Activated T-helper 17 cell treated with anti-CD3 and anti-CD28 coated beads, Interleukin-2, amount 50 U/mL, for 72 hours (primary cell): ENCODE measurements around the gene KHNYN. TPM values are rescaled to one million over a fixed set of nuclear protein-coding genes. Genes with fewer than 3 reads are reported as not detected.

ENCODE experiments used
- ATAC-seq: fragments of 150-1000 bp; cut with Tn5 transposase; replicated peaks from 2 replicates; pipeline ENCODE4 v1.10.0; 2021; ENCODE audit warnings: mild to moderate bottlenecking, moderate library complexity
- H3K27ac Mint-ChIP-seq: one replicate; pipeline ENCODE4 v1.8.0; 2022; ENCODE audit warnings: mixed read lengths
- H3K27me3 Mint-ChIP-seq: one replicate; pipeline ENCODE4 v1.8.0; 2022; ENCODE audit warnings: mixed read lengths
- H3K36me3 Mint-ChIP-seq: one replicate; pipeline ENCODE4 v1.8.0; 2022; ENCODE audit warnings: low read depth, mild to moderate bottlenecking, mixed read lengths
- H3K4me1 Mint-ChIP-seq: one replicate; pipeline ENCODE4 v1.8.0; 2022; ENCODE audit warnings: mixed read lengths
- H3K4me3 Mint-ChIP-seq: one replicate; pipeline ENCODE4 v1.8.0; 2022; ENCODE audit warnings: mild to moderate bottlenecking, mixed read lengths
- H3K9me3 Mint-ChIP-seq: one replicate; pipeline ENCODE4 v1.8.0; 2022; ENCODE audit warnings: mixed read lengths
- total RNA-seq, 2 donors: library from RNA; stranded (reverse); gene quantifications; one replicate each; pipeline ENCODE4 v1.2.3, GENCODE V29; 2022

Gene KHNYN
- total RNA-seq, 2 donors from 2014 or later = 64.3 to 132 TPM

- no peak overlapping the region for H3K27ac Mint-ChIP-seq
- no peak for ATAC-seq
- peaks cover 9% of the 10 kb centered on the region for H3K27me3 Mint-ChIP-seq
- no peaks in the 10 kb centered on the region for H3K9me3 Mint-ChIP-seq
- no peaks in the 10 kb centered on the region for H3K36me3 Mint-ChIP-seq
- no peaks in the 10 kb centered on the region for H3K4me1 Mint-ChIP-seq
- no peak overlapping the region for H3K4me3 Mint-ChIP-seq
Observed at GRCh38 chr14:24409192-24409591, 20.6 kb upstream of the KHNYN start.

GRCh38 chr14:24409956-24410355 is 19.8 kb upstream of the KHNYN start:
- Mint-ChIP-seq H3K36me3 (no peaks in the 10 kb centered on the region), H3K9me3 (no peaks in the 10 kb centered on the region), H3K27ac (no peak overlapping the region), H3K4me1 (no peaks in the 10 kb centered on the region), H3K4me3 (no peak overlapping the region), H3K27me3 (peaks cover 7% of the 10 kb centered on the region)
- no peak for ATAC-seq

GRCh38 chr14:24411443-24412389 is 18.0 kb upstream of the KHNYN start:
- no peaks in the 10 kb centered on the region for H3K36me3 Mint-ChIP-seq
- H3K9me3 Mint-ChIP-seq = no peaks in the 10 kb centered on the region
- ATAC-seq = peak; percentile 39
- H3K27ac Mint-ChIP-seq = no peak overlapping the region
- no peaks in the 10 kb centered on the region for H3K27me3 Mint-ChIP-seq
- H3K4me3 Mint-ChIP-seq = no peak overlapping the region
- no peaks in the 10 kb centered on the region for H3K4me1 Mint-ChIP-seq

- Mint-ChIP-seq H3K27me3 (peaks cover 3% of the 10 kb centered on the region), H3K9me3 (no peaks in the 10 kb centered on the region), H3K36me3 (no peaks in the 10 kb centered on the region), H3K4me1 (no peaks in the 10 kb centered on the region), H3K27ac (peak overlapping the region; percentile 52), H3K4me3 (no peak overlapping the region)
- ATAC-seq = no peak
Observed at GRCh38 chr14:24414077-24414476, 15.7 kb upstream of the KHNYN start.

GRCh38 chr14:24414732-24415420 is 14.9 kb upstream of the KHNYN start:
- no peaks in the 10 kb centered on the region for H3K9me3 Mint-ChIP-seq
- H3K36me3 Mint-ChIP-seq = no peaks in the 10 kb centered on the region
- peak overlapping the region; percentile 52 for H3K27ac Mint-ChIP-seq
- H3K4me1 Mint-ChIP-seq = no peaks in the 10 kb centered on the region
- ATAC-seq = no peak
- no peak overlapping the region for H3K4me3 Mint-ChIP-seq
- peaks cover 4% of the 10 kb centered on the region for H3K27me3 Mint-ChIP-seq

GRCh38 chr14:24415421-24416253 is 14.1 kb upstream of the KHNYN start:
- H3K4me1 Mint-ChIP-seq = no peaks in the 10 kb centered on the region
- H3K36me3 Mint-ChIP-seq = no peaks in the 10 kb centered on the region
- H3K27ac Mint-ChIP-seq = peak overlapping the region; percentile 30
- no peak for ATAC-seq
- H3K9me3 Mint-ChIP-seq = no peaks in the 10 kb centered on the region
- H3K27me3 Mint-ChIP-seq = peaks cover 4% of the 10 kb centered on the region
- H3K4me3 Mint-ChIP-seq = no peak overlapping the region

GRCh38 chr14:24416254-24416931 is 13.4 kb upstream of the KHNYN start:
- Mint-ChIP-seq H3K27me3 (peaks cover 4% of the 10 kb centered on the region), H3K9me3 (no peaks in the 10 kb centered on the region), H3K4me3 (no peak overlapping the region), H3K27ac (peak overlapping the region; percentile 30), H3K36me3 (no peaks in the 10 kb centered on the region), H3K4me1 (no peaks in the 10 kb centered on the region)
- no peak for ATAC-seq

- Mint-ChIP-seq H3K27me3 (peaks cover 4% of the 10 kb centered on the region), H3K4me1 (no peaks in the 10 kb centered on the region), H3K9me3 (no peaks in the 10 kb centered on the region), H3K27ac (no peak overlapping the region), H3K4me3 (no peak overlapping the region), H3K36me3 (no peaks in the 10 kb centered on the region)
- no peak for ATAC-seq
Observed at GRCh38 chr14:24416932-24417619, 12.7 kb upstream of the KHNYN start.

- H3K9me3 Mint-ChIP-seq = no peaks in the 10 kb centered on the region
- no peak overlapping the region for H3K27ac Mint-ChIP-seq
- H3K27me3 Mint-ChIP-seq = peaks cover 4% of the 10 kb centered on the region
- H3K4me3 Mint-ChIP-seq = no peak overlapping the region
- ATAC-seq = no peak
- no peaks in the 10 kb centered on the region for H3K36me3 Mint-ChIP-seq
- H3K4me1 Mint-ChIP-seq = no peaks in the 10 kb centered on the region
Observed at GRCh38 chr14:24417832-24418491, 11.8 kb upstream of the KHNYN start.

- H3K27ac Mint-ChIP-seq = no peak overlapping the region
Observed at GRCh38 chr14:24418492-24418873, 11.3 kb upstream of the KHNYN start.

GRCh38 chr14:24422261-24422660 is 7.5 kb upstream of the KHNYN start:
- no peak overlapping the region for H3K27ac Mint-ChIP-seq
- peaks cover 4% of the 10 kb centered on the region for H3K27me3 Mint-ChIP-seq
- no peaks in the 10 kb centered on the region for H3K36me3 Mint-ChIP-seq
- H3K9me3 Mint-ChIP-seq = peaks cover 3% of the 10 kb centered on the region
- ATAC-seq = no peak
- peaks cover 17% of the 10 kb centered on the region for H3K4me1 Mint-ChIP-seq
- no peak overlapping the region for H3K4me3 Mint-ChIP-seq

More at GRCh38 chr14:24418492-24418873, 11.3 kb upstream of the KHNYN start:
- Mint-ChIP-seq H3K27me3 (peaks cover 4% of the 10 kb centered on the region), H3K36me3 (no peaks in the 10 kb centered on the region), H3K4me3 (no peak overlapping the region), H3K4me1 (no peaks in the 10 kb centered on the region), H3K9me3 (no peaks in the 10 kb centered on the region)
- no peak for ATAC-seq

GRCh38 chr14:24422694-24423601 is 6.8 kb upstream of the KHNYN start:
- peak; percentile 35 for ATAC-seq
- peaks cover 4% of the 10 kb centered on the region for H3K27me3 Mint-ChIP-seq
- no peak overlapping the region for H3K27ac Mint-ChIP-seq
- H3K4me3 Mint-ChIP-seq = no peak overlapping the region
- peaks cover 17% of the 10 kb centered on the region for H3K4me1 Mint-ChIP-seq
- H3K9me3 Mint-ChIP-seq = peaks cover 3% of the 10 kb centered on the region
- no peaks in the 10 kb centered on the region for H3K36me3 Mint-ChIP-seq
